Measurements from ENCODE around the gene PROX2. TPM values are rescaled to one million over a fixed set of nuclear protein-coding genes. Genes with fewer than 3 reads are reported as not detected.

Gene PROX2
- total and polyA plus RNA-seq, 2 donors (not counting 3 experiments of a cell fraction or from before 2014, with no cell fraction given) = 0.01 TPM; not detected in 1

GRCh38 chr14:74888164-74889158 lies 12.5 kb upstream of the PROX2 start:
- no peak overlapping the region for H3K4me2 ChIP-seq (ENCODE audit: insufficient read depth, low read length)
- intact Hi-C loops (cut with micrococcal nuclease) = no loop called here
- H3K9me3 ChIP-seq (replicated peaks; ENCODE audit: control insufficient read depth, insufficient read depth, low read length) = no peaks in the 10 kb centered on the region
- TF ChIP-seq GATA2 (IDR thresholded peaks at IDR 0.05; ENCODE audit: insufficient read depth, insufficient read length, low read depth, low read length) (no peak), FOS (IDR thresholded peaks at IDR 0.05; ENCODE audit: borderline replicate concordance, insufficient read depth, low read length) (no peak), CTCF (IDR thresholded peaks at IDR 0.05; ENCODE audit: extremely low read depth in 1 of 2, insufficient read depth in 1 of 2, low read depth in 1 of 2, low read length in 2 of 2) (no peak), MYC (IDR thresholded peaks at IDR 0.05; ENCODE audit: low read depth, low read length) (no peak), EZH2 (IDR thresholded peaks at IDR 0.05; ENCODE audit: borderline replicate concordance, low read depth, low read length, severe bottlenecking) (no peak), POLR2AphosphoS5 (IDR thresholded peaks at IDR 0.05; ENCODE audit: insufficient read depth, low read depth, low read length) (no peak), JUN (IDR thresholded peaks at IDR 0.05; ENCODE audit: borderline replicate concordance, insufficient read depth, insufficient read length, low read depth) (no peak), MAX (IDR thresholded peaks at IDR 0.05; ENCODE audit: insufficient read depth, insufficient read length) (no peak), POLR2A (IDR thresholded peaks at IDR 0.05; ENCODE audit: low read depth, low read length) (no peak)
- H2AFZ ChIP-seq (ENCODE audit: low read depth, low read length) = no peak overlapping the region
- H3K79me2 ChIP-seq (ENCODE audit: control insufficient read depth, insufficient read depth, low read length) = peaks cover 59% of the 10 kb centered on the region
- H3K27me3 ChIP-seq (ENCODE audit: control insufficient read depth in 2 of 2, insufficient read depth in 2 of 2, low read length in 2 of 2) = no peaks in the 10 kb centered on the region
- no peak overlapping the region for H3K4me3 ChIP-seq (replicated peaks in 1 of 3; ENCODE audit: insufficient read depth in 1 of 3, low read depth in 1 of 3, low read length in 3 of 3)
- peaks cover 3% of the 10 kb centered on the region for H3K9me1 ChIP-seq (replicated peaks; ENCODE audit: control insufficient read depth, extremely low read depth, insufficient read depth, low read length)
- H3K27ac ChIP-seq (ENCODE audit: insufficient read depth, low read depth, low read length) = no peak overlapping the region
- POLR2A ChIA-PET = no interaction called here
- dilution Hi-C loops (cut with MboI; ENCODE audit: extremely low pct_ligation_motif_present, low sequenced_read_pairs) = no loop called here
- CTCF ChIA-PET = interaction anchor here (1.6 to 2.8 kb wide), 2 partner anchors 17 to 28 kb away, joined by 9 to 14 read pairs; no protein-coding TSS in a partner anchor
- FAIRE-seq (peak; percentile 21), DNase-seq (ENCODE audit: low read depth, low spot score) (no peak)
- BruUV-seq (replicated peaks) = no TSS peak
- no peak overlapping the region for H3K9ac ChIP-seq (replicated peaks; ENCODE audit: extremely low read depth, insufficient read depth, low read length)
- peaks cover 21 to 23% of the 10 kb centered on the region in 2 experiments for H3K36me3 ChIP-seq (ENCODE audit: control insufficient read depth in 2 of 2, extremely low read depth in 1 of 2, insufficient read depth in 2 of 2, low read length in 2 of 2)
- peaks cover 6% of the 10 kb centered on the region for H4K20me1 ChIP-seq (replicated peaks; ENCODE audit: control insufficient read depth, extremely low read depth, insufficient read depth, low read length)
- peaks cover 18% of the 10 kb centered on the region for H3K4me1 ChIP-seq (ENCODE audit: control insufficient read depth, extremely low read depth, insufficient read depth, low read length)
